Measurements from ENCODE around the gene SPDYE4.

The SPDYE4 gene

DNA sequence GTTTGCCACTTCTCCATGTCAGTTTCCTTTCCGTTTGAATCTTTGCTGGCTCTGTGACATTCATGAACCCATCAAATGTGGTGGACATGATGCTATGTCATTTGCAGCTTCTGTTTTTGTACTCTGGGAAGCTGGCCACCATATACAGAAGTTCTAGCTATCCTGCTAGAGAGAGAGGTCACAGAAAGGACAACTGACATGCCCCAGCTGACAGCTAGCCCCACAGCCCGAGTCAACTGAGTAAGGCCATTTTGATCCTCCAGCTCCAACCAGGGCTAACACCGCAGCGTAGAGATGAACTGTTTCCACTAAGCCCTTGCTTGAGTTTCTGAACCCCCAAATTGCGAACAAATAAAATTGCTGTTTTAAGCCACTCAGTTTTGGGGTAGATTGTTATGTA is 47.5 kb downstream of the SPDYE4 start:
- no peaks in the 10 kb centered on the region for H3K9me3 ChIP-seq (ENCODE audit: control insufficient read depth, low read length)
- H3K4me3 ChIP-seq (ENCODE audit: extremely low read depth, insufficient read depth, low read length, poor library complexity, severe bottlenecking): no peak overlapping the region
- peaks cover 14% of the 10 kb centered on the region for H3K4me1 ChIP-seq (ENCODE audit: control insufficient read depth, insufficient read depth, low read length, poor library complexity, severe bottlenecking)
- H3K27ac ChIP-seq (ENCODE audit: low read depth, low read length, severe bottlenecking): no peak overlapping the region
- WGBS, 2 experiments (ENCODE audit: insufficient coverage in 2 of 2): 85 to 93% methylated on average over 5 of the region's 5 CpGs
- no peaks in the 10 kb centered on the region for H3K36me3 ChIP-seq (ENCODE audit: control insufficient read depth, insufficient read depth, low read length)

DNA sequence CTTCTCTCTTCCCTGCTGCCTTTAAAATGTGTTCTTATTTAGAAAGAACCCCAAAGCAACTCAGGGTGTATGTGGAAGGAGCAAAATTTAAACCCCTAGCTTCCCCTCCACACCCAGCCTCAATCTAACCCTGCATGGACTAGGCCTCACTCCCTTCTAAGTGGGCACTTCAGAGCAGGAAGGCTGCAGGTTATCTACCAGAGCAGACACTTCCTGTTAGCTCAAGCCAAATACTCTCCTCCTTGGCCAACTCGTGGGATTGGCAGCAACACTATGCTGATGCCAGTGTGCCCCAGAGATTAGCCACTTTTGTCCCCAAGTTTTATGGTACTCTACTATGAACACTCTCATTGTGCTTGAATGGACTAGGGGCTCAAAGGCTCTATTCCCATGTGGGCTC is 49.3 kb downstream of the SPDYE4 start:
- 69 to 86% methylated on average over 1 of the region's 1 CpG for WGBS, 2 experiments (ENCODE audit: insufficient coverage in 2 of 2)
- H3K4me3 ChIP-seq (ENCODE audit: extremely low read depth, insufficient read depth, low read length, poor library complexity, severe bottlenecking): no peak overlapping the region
- peak overlapping the region; percentile 64 for H3K27ac ChIP-seq (ENCODE audit: low read depth, low read length, severe bottlenecking)
- H3K36me3 ChIP-seq (ENCODE audit: control insufficient read depth, insufficient read depth, low read length): no peaks in the 10 kb centered on the region
- no peaks in the 10 kb centered on the region for H3K9me3 ChIP-seq (ENCODE audit: control insufficient read depth, low read length)
- peaks cover 14% of the 10 kb centered on the region for H3K4me1 ChIP-seq (ENCODE audit: control insufficient read depth, insufficient read depth, low read length, poor library complexity, severe bottlenecking)

DNA sequence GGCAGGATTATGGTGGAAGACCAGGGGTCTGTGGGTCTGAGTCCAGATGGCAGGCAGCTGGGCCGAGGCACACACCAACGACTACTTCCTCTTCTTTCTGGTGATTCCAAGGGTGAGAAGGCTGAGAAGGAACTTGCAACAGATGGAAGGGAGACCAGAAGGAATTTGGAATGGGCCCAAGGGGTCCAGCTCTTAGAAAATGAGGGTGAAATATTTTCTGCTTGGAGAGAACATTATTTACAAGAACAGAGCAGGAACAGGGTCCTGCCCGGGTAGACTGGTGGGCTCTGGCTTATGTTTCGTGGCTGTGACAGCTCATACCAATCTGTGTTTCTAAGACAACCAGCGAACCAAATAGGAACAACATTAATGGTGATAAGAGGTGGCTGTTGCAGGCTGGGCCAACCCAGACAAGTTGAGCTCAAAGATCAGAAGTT is 50.3 kb downstream of the SPDYE4 start:
- Histone ChIP-seq H3K4me1 (ENCODE audit: control insufficient read depth, insufficient read depth, low read length, poor library complexity, severe bottlenecking) (peaks cover 14% of the 10 kb centered on the region), H3K27ac (ENCODE audit: low read depth, low read length, severe bottlenecking) (peak overlapping the region; percentile 96), H3K4me3 (ENCODE audit: extremely low read depth, insufficient read depth, low read length, poor library complexity, severe bottlenecking) (no peak overlapping the region), H3K9me3 (ENCODE audit: control insufficient read depth, low read length) (peaks cover 7% of the 10 kb centered on the region), H3K36me3 (ENCODE audit: control insufficient read depth, insufficient read depth, low read length) (no peaks in the 10 kb centered on the region)
- WGBS, 2 experiments (ENCODE audit: insufficient coverage in 2 of 2): 67 to 79% methylated on average over 3 to 5 of the region's 5 CpGs

DNA sequence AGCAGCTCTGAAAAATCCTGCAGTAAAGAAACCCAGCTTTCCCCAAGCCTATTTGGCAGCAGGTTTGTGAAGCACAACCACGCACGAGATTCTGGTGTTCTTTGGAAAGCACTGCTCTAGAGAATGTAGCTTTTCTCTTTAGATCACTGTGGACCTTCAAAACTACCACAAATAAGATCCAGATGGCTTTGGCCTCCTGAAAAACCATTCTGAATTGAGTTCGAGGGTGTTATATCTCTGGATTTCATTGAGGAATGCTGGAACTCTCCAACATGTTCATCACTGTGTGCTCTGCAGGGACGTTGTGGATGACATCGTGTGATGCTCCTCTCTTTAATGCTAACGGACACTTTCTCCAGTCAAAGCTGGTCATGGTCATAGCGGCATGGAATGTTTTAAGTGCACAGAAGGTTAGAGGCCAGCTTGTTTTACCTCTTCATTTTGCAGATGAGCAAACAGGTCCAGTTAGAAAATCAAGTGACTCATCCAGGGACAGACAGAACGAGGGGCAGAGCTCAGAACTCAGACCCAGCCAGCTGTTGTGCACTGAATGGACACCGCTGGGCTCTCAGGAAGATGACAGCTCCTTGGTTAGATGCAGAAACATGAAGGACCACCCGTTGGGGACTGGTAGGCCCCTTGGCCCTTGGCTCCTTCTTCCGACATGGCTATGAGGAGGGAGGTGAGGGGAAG is 50.9 kb downstream of the SPDYE4 start:
- WGBS, 2 experiments (ENCODE audit: insufficient coverage in 2 of 2): 86% methylated on average over 9 of the region's 11 CpGs
- H3K9me3 ChIP-seq (ENCODE audit: control insufficient read depth, low read length): peaks cover 10% of the 10 kb centered on the region
- peak overlapping the region; percentile 96 for H3K27ac ChIP-seq (ENCODE audit: low read depth, low read length, severe bottlenecking)
- H3K4me1 ChIP-seq (ENCODE audit: control insufficient read depth, insufficient read depth, low read length, poor library complexity, severe bottlenecking): peaks cover 14% of the 10 kb centered on the region
- no peak overlapping the region for H3K4me3 ChIP-seq (ENCODE audit: extremely low read depth, insufficient read depth, low read length, poor library complexity, severe bottlenecking)
- no peaks in the 10 kb centered on the region for H3K36me3 ChIP-seq (ENCODE audit: control insufficient read depth, insufficient read depth, low read length)

DNA sequence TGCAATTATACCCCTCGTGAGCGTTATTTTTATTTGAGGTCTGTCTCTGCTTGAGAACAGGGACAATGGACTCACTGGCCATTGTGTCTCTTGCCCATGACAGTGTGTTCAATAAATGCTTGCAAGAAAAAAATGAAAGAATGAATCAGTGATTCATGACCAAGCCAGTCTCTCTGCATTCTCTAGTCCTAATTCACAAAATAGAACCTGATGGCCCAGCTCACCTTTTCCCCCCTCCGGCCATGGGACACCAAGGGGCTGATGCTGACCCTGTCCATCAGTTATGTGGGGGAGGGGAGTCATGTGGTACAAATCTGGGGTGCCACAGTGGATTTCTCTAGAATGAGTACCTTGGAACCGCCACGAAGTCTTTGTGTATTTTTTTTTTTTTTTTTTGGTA is 51.9 kb downstream of the SPDYE4 start:
- WGBS, 2 experiments (ENCODE audit: insufficient coverage in 2 of 2): 87 to 91% methylated on average over 2 to 4 of the region's 5 CpGs
- H3K9me3 ChIP-seq (ENCODE audit: control insufficient read depth, low read length): peaks cover 10% of the 10 kb centered on the region
- H3K27ac ChIP-seq (ENCODE audit: low read depth, low read length, severe bottlenecking): no peak overlapping the region
- no peaks in the 10 kb centered on the region for H3K36me3 ChIP-seq (ENCODE audit: control insufficient read depth, insufficient read depth, low read length)
- H3K4me1 ChIP-seq (ENCODE audit: control insufficient read depth, insufficient read depth, low read length, poor library complexity, severe bottlenecking): peaks cover 14% of the 10 kb centered on the region
- no peak overlapping the region for H3K4me3 ChIP-seq (ENCODE audit: extremely low read depth, insufficient read depth, low read length, poor library complexity, severe bottlenecking)

DNA sequence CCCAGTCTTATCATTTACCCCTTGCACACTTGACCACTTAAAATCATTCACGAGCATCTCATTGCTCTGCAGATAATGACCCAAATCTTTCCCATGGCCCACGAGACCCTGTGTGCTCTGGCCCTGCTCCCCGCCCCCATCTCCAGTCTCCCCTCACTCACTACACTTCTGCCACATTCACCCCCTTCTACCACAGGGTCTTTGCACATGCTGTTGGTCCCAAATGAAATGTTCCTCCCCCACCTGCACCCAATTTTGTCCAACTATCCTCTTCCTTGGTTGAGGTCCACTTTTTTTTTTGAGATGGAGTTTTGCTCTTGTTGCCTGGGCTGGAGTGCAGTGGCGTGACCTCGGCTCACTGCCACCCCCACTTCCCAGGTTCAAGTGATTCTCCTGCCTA is 52.9 kb downstream of the SPDYE4 start:
- WGBS, 2 experiments (ENCODE audit: insufficient coverage in 2 of 2): 89 to 100% methylated on average over 2 to 4 of the region's 5 CpGs
- Histone ChIP-seq H3K4me3 (ENCODE audit: extremely low read depth, insufficient read depth, low read length, poor library complexity, severe bottlenecking) (no peak overlapping the region), H3K9me3 (ENCODE audit: control insufficient read depth, low read length) (peaks cover 10% of the 10 kb centered on the region), H3K36me3 (ENCODE audit: control insufficient read depth, insufficient read depth, low read length) (no peaks in the 10 kb centered on the region), H3K27ac (ENCODE audit: low read depth, low read length, severe bottlenecking) (no peak overlapping the region), H3K4me1 (ENCODE audit: control insufficient read depth, insufficient read depth, low read length, poor library complexity, severe bottlenecking) (peaks cover 17% of the 10 kb centered on the region)

DNA sequence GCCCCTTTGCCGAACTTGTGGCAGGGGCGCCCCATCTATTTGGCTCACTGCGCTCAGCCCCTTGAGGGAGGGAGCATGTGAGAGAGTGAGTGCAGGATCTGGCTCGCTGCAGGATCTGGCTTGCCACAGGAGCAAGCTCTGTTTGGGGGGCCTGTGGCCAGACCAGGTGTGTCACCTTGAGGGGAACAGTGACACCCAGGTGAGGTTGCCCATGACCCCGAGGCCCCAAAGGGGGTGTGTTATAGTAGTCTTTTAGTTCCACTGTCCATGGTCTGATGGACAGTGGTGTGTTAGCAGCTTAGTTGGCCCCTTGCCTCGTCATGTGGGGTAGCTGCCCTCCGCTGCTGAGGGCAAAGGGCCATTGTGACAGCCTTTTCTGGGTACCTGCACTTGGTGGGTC is 55.3 kb downstream of the SPDYE4 start:
- H3K4me3 ChIP-seq (ENCODE audit: extremely low read depth, insufficient read depth, low read length, poor library complexity, severe bottlenecking): no peak overlapping the region
- peaks cover 10% of the 10 kb centered on the region for H3K9me3 ChIP-seq (ENCODE audit: control insufficient read depth, low read length)
- no peak overlapping the region for H3K27ac ChIP-seq (ENCODE audit: low read depth, low read length, severe bottlenecking)
- H3K4me1 ChIP-seq (ENCODE audit: control insufficient read depth, insufficient read depth, low read length, poor library complexity, severe bottlenecking): peaks cover 28% of the 10 kb centered on the region
- H3K36me3 ChIP-seq (ENCODE audit: control insufficient read depth, insufficient read depth, low read length): no peaks in the 10 kb centered on the region
- WGBS, 2 experiments (ENCODE audit: insufficient coverage in 2 of 2): 92 to 100% methylated on average over 3 to 4 of the region's 7 CpGs

DNA sequence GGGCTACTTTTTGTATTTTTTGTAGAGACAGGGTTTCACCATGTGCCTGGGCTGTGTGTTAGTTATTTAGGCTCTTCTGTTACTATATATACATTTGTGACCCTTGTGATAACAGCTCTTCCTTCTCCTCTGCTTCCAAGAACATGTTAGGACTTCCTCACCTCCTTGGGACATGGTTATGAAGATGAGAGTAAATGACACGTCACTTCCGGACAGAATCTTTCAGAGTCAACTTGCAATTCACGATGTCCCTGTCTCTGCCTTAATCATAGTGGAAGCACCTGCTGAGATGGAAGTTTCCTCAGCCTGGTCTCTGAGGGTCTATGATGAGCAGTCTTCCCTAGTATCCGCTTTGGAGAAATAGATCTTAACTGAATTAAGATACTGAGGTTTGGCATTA is 56.6 kb downstream of the SPDYE4 start:
- no peaks in the 10 kb centered on the region for H3K36me3 ChIP-seq (ENCODE audit: control insufficient read depth, insufficient read depth, low read length)
- 92 to 96% methylated on average over 3 of the region's 4 CpGs for WGBS, 2 experiments (ENCODE audit: insufficient coverage in 2 of 2)

DNA sequence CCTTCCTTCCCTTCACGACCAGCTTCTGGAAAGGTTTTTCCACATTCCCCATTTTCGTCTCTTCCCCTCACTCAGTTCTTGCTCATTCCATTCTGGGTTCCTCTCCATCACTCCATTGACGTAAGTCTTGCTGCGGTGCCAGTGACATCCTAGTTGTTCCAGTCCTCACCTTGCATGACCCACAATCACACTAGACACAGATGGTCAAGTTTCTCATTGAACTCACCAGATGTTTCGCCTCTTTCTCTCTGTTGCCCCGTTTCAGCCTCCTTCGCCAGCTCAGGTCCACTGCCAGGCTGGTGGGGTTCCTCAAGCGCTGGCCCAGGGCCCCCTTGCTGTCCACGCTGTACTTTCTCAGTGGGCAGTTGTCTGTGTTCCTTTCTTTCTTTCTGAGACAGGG is 57.1 kb downstream of the SPDYE4 start:
- peaks cover 33% of the 10 kb centered on the region for H3K4me1 ChIP-seq (ENCODE audit: control insufficient read depth, insufficient read depth, low read length, poor library complexity, severe bottlenecking)
- no peak overlapping the region for H3K4me3 ChIP-seq (ENCODE audit: extremely low read depth, insufficient read depth, low read length, poor library complexity, severe bottlenecking)
- H3K9me3 ChIP-seq (ENCODE audit: control insufficient read depth, low read length): peaks cover 10% of the 10 kb centered on the region
- WGBS, 2 experiments (ENCODE audit: insufficient coverage in 2 of 2): 94 to 97% methylated on average over 9 of the region's 9 CpGs
- H3K27ac ChIP-seq (ENCODE audit: low read depth, low read length, severe bottlenecking): no peak overlapping the region
- H3K36me3 ChIP-seq (ENCODE audit: control insufficient read depth, insufficient read depth, low read length): no peaks in the 10 kb centered on the region

More for the DNA sequence above, 56.6 kb downstream of the SPDYE4 start:
- Histone ChIP-seq H3K4me1 (ENCODE audit: control insufficient read depth, insufficient read depth, low read length, poor library complexity, severe bottlenecking) (peaks cover 31% of the 10 kb centered on the region), H3K27ac (ENCODE audit: low read depth, low read length, severe bottlenecking) (no peak overlapping the region), H3K4me3 (ENCODE audit: extremely low read depth, insufficient read depth, low read length, poor library complexity, severe bottlenecking) (no peak overlapping the region), H3K9me3 (ENCODE audit: control insufficient read depth, low read length) (peaks cover 10% of the 10 kb centered on the region)

Data from mesodermal cell (in vitro differentiated cells).